HG03565 (cell line): ENCODE data around the gene SPARCL1.
"Not testable (repeated sequence)": the region's sequence is repeated elsewhere in the genome, so short reads cannot be mapped to it uniquely, and the experiment has no call there.

Source experiments
- ATAC-seq: cut with Tn5 transposase; IDR thresholded peaks from one replicate; pipeline ENCODE4 v1.9.1; 2021; ENCODE audit warnings: mild to moderate bottlenecking, moderate library complexity; ENCODE audit not compliant: unreplicated experiment

SPARCL1 gene

DNA sequence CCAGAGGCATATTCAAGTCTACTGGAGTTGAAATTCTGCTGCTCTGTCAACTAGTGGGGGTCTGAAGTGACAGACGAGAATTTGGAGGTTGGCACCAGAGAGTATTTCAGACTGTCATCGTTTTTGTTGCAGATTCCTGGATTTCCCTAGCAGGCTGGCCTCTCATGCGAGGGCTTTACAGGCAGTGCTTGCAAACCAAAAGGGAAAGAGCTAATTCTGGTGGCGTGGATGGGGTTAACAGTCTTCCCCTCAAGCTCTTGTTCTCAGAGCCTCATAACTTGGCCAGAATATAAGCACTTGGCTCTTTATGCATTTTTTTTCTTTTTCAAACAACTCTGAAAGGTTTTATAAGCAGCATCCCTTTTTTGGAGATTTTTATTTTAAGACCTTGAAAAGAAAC is at the start of gene SPARCL1:
Gene SPARCL1 (minus strand): TSS at position 190 of the 400 bp plus-strand sequence. CDS start 29,802 bp downstream, outside the sequence.
- no peak for ATAC-seq

DNA sequence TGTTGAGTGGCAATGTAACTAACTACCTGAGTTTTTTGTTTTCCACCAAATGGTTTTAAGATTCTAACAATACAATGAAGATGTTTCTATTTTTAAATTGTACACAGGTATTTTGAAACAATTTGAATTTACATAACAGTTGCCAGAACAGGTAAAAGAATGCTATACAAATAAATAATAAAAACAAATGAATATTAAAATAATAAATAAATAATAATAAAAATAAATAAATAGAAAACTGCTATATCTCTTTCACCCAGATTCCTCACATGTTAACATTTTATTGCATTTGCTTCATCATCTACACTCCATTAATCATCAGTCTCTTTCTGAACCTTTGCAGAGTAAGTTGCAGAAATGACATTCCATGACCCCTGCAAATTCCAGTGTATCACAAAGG is 46.8 kb upstream of the SPARCL1 start:
- ATAC-seq = no peak

- no peak for ATAC-seq
These were observed 46.2 kb upstream of the SPARCL1 start for GRCh38 chr4:87575408-87575807.

DNA sequence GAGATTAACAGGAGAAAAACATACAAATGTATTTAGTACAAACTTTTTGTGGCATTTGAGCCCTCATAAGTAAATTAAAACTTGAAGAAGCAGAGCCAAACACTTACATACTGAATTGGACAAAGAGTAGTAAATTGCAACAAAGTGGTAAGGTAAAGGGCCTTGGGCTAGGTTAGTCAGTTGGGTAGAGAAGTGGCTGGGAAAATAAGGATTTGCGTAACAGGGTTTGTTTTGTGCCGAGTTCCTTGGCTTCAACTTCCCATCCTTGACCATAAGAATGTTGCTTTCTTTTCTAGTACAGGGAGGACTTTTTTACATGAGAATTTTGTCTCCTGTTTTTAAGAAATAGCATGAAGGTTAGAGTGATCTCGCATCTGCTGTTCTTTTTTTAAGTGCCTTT is 45.8 kb upstream of the SPARCL1 start:
- no peak for ATAC-seq

DNA sequence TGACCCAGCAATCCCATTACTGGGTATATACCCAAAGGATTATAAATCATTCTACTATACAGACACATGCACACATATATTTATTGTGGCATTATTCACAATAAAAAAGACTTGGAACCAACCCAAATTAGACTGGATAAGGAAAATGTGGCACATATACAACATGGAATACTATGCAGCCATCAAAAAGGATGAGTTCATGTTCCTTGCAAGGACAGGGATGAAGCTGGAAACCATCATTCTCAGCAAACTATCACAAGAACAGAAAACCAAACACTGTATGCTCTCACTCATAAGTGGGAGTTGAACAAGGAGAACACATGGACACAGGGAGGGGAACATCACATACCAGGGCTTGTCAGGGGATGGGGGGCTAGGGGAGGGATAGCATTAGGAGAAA is 45.2 kb upstream of the SPARCL1 start:
- not testable (repeated sequence) for ATAC-seq

DNA sequence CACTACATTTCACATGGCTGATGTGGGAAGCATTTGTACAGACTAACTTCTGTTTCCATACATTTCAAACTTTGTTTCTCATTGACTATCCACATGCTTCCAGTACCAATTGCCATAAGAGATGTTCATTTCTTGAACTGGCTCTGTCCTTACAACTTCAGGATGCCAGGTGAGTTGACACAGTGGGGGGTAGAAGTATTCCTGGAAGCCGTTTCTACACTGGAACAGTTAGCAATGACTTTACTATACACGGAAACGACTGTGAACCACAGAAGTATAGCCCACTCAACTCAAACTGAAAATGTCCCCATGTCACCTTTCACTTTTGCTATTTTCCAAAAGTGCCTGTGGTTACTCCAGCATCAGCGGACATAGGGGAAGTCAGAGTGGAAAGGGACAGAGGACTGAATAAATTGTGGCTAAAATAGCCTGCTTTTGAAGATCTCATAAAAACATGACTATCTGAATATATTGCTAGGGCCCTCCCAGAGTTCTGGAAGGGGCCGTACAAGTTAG is 41.2 kb upstream of the SPARCL1 start:
- no peak for ATAC-seq

DNA sequence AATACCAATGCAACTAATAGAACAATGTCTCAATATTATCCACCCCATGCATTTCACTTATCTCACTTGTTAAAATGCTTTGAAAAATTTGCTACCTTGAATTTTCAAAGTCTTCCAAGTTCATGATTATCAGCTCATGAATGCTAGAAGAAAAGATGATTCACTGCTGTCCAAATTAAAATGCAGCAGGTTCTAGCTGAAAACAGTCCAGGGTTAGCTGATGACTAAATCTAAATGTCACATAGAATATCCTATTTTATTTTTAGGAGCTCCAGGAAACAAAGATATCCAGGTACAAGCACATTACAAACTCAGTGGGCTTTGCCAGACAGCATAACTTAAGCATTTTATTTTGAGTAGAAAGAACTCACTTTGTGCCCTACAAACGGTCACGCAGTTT is 38.0 kb upstream of the SPARCL1 start:
- ATAC-seq = no peak

DNA sequence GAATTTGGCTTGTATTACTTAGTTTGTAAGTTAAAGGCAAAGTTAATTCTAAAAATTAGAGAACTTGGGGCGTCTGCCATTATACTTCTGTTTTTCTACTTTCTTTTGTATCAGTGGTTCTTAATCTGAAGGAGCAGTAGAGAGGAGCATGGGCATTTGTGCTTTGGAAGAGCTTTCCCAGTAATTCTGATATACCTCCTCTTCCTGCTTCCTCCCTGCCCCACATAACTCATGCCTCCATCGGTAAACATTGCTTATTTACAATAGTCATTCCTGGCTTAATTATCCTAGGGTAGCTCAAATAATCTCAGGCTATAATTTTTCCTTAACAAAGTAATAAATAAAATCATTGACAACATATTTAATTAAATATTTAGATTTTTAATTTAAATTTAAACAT is 37.1 kb upstream of the SPARCL1 start:
- ATAC-seq = no peak

GRCh38 chr4:87565746-87566145 is 36.6 kb upstream of the SPARCL1 start:
- no peak for ATAC-seq

- no peak for ATAC-seq
These were observed 31.6 kb upstream of the SPARCL1 start for GRCh38 chr4:87560802-87561201.

GRCh38 chr4:87559090-87559837 is 30.1 kb upstream of the SPARCL1 start:
- peak; percentile 95 for ATAC-seq

DNA sequence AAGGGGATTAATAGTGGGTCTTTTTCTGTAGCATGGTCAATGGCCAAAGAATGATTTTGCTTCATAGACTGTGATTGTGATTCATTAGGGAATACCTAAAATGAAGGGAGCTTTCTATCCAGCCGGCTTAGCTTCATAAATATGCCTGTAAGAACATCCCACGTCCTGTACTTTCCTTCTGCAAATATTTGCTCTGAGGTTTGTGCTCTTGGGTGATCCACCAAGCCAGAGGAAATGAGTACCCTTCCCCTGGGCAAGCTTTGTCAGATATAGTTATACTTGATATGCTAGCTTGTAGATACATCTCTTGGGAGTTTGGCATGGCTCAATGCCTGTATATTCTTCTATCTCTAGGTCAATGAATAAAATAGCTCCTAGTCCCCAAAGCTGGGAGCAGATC is 28.2 kb upstream of the SPARCL1 start:
- ATAC-seq = no peak

DNA sequence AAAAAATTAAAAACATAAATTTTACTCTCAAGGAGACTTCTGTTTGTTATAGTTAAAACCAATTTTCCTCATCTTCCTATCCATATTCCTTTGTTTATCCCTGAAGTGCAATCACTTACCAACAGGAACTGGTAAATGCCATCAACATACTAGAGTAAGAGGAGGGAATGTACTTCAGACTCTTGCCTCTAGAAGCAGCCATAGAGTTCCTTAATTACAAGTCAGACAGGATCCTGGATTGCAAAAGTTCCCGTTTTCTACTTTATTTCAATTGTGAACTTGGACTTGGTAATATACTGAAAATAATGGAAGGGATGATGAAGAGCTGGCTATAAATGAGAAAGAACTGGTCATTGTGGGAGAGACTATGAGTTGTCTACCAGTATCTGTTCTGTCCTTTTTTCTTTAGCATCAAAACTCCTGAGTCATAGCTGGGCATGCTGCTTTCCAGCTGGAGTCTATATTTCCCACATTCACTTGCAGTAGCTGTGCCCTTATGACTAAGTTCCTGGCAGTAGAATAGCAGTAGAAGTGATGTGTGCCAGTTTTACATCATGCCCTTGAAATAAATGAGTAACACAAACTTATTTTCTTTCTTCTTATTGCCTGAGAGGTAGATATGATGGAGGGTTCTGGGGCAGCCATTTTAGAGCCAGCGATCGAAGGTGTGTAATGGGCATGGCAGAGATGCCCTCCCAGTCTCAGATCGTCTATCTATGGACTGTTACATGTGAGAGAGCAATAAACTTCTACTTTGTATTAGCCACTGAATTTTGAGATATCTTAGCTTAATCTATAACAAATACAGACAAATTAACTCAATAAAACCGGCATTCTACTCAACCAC is 26.8 kb upstream of the SPARCL1 start:
- ATAC-seq = no peak

DNA sequence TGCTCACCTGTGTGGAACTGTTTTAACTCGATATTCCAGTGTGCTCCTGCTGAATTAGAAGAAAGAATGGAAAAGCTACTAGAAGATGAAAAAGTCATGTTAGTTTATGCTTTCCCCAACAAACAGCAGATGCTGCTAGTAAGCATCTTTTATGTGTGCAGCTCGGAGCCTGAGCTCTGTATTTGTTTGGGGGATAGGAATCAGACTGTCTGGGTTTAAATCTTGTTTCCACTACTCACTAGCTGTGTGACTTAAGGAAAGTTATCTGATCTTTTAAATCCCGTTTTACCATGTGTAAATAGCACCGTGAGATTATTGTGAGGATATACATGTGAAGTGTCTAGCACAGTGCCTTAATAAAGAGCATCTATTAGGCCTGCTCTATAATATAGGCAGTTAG is 24.0 kb upstream of the SPARCL1 start:
- ATAC-seq = no peak

GRCh38 chr4:87551361-87551760 is 22.2 kb upstream of the SPARCL1 start:
- no peak for ATAC-seq

DNA sequence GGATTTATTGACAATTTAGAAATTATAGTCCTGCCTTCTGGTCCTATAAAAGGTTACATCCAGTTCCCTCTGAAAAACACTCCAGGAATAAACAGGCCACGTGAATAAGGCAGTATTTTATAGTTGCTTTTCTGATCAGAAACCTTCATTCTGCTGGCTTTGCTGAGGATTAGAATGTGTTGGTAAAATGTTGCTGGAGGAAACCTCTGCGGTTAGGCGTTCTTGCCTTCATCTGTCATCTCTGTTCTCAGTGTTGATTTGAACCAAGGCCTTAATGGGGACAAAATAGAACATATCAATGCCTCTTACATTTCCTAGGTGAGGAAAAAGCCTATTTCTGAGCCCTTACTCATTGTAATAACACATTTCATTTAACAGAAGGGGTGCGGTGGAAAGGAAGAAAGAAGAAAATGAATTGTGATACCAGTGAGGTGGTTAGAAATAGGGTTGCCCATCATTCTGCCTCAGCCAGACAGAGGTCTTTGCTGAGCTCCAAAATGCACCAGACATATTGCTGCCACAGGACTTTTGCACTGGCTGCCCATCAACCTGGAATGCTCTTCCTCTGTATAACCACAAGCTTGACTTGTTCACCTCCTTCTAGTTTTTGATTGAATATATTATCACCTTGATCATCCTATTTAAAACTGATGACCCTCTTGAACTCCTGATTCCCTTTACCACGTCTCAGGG is 18.0 kb upstream of the SPARCL1 start:
- no peak for ATAC-seq

DNA sequence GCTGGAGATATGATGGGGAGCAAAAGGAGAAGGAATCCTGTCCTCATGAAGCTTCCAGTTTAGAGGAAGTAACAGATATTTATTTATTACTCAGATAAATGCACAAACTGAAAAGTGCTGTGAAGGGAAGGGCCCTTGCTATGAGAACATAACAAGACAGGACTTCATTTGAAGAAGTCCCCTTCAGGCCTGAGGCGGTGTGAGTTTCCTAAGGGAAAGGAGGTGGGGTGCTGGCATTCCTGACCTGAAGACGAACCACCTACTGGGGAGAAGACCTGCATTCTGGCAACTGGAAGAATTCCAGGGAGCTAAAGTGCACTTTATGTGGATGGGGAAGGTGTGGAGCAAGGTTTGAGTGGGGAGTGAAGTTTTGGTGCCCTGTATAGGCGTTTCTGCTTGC is 15.9 kb upstream of the SPARCL1 start:
- ATAC-seq = no peak

DNA sequence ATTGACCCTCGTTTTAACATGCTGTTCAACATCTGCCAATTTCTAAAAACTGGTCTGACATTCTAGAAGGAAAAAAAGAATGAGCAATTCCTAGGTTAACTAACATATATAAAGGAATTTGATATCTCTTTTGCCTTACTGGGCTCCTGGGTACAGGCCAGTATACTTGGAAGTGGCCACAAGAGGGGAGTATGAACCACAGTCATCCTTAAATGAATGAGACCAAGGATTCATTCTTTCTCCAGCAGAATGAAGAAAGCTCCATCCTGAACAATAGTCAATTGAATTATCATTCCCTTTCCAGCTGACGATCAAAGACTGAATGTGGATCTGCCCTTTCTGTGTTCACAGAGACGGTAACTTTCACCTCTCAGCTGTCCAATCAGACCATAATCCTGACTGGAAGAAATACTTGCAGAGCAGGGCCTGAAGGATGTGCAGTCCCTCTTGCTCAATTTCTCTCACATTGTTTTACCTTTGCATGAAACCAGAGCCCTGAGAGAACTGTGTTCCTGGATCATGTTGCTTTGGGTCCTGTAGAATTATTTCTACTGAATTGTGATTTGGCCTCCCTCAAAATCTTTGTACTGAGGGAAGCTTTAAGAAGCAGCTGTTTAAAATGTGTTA is 14.8 kb upstream of the SPARCL1 start:
- no peak for ATAC-seq

DNA sequence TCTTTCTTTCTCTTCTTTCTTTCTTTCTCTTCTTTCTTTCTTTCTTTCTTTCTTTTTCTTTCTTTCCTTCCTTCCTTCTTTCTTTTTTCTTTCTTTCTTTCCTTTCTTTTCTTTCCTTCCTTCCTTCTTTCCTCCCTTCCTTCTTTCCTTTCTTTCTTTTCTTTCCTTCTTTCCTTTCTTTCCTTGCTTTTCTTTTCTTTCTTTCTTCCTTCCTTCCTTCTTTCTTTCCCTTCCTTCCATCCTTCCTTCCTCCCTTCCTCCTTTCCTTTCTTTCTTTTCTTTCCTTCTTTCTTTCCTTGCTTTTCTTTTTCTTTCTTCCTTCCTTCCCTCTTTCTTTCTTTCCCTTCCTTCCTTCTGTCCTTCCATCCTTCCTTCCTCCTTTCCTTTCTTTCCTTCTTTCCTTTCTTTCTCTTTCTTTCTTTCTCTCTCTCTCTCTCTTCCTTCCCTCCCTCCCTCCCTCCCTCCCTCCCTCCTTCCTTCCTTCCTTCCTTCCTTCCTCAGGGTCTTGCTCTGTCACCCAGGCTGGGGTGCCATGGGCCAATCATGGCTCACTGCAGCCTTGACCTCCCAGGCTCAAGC is 13.6 kb upstream of the SPARCL1 start:
- no peak for ATAC-seq

GRCh38 chr4:87541956-87542709 is 13.0 kb upstream of the SPARCL1 start:
- ATAC-seq = no peak
